ENCODE results near the gene EML1. TPM values are rescaled to one million over a fixed set of nuclear protein-coding genes. Genes with fewer than 3 reads are reported as not detected.

Gene EML1, protein sequence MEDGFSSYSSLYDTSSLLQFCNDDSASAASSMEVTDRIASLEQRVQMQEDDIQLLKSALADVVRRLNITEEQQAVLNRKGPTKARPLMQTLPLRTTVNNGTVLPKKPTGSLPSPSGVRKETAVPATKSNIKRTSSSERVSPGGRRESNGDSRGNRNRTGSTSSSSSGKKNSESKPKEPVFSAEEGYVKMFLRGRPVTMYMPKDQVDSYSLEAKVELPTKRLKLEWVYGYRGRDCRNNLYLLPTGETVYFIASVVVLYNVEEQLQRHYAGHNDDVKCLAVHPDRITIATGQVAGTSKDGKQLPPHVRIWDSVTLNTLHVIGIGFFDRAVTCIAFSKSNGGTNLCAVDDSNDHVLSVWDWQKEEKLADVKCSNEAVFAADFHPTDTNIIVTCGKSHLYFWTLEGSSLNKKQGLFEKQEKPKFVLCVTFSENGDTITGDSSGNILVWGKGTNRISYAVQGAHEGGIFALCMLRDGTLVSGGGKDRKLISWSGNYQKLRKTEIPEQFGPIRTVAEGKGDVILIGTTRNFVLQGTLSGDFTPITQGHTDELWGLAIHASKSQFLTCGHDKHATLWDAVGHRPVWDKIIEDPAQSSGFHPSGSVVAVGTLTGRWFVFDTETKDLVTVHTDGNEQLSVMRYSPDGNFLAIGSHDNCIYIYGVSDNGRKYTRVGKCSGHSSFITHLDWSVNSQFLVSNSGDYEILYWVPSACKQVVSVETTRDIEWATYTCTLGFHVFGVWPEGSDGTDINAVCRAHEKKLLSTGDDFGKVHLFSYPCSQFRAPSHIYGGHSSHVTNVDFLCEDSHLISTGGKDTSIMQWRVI
- 38.3 and 41.9 TPM in 2 replicates for total RNA-seq

DNA sequence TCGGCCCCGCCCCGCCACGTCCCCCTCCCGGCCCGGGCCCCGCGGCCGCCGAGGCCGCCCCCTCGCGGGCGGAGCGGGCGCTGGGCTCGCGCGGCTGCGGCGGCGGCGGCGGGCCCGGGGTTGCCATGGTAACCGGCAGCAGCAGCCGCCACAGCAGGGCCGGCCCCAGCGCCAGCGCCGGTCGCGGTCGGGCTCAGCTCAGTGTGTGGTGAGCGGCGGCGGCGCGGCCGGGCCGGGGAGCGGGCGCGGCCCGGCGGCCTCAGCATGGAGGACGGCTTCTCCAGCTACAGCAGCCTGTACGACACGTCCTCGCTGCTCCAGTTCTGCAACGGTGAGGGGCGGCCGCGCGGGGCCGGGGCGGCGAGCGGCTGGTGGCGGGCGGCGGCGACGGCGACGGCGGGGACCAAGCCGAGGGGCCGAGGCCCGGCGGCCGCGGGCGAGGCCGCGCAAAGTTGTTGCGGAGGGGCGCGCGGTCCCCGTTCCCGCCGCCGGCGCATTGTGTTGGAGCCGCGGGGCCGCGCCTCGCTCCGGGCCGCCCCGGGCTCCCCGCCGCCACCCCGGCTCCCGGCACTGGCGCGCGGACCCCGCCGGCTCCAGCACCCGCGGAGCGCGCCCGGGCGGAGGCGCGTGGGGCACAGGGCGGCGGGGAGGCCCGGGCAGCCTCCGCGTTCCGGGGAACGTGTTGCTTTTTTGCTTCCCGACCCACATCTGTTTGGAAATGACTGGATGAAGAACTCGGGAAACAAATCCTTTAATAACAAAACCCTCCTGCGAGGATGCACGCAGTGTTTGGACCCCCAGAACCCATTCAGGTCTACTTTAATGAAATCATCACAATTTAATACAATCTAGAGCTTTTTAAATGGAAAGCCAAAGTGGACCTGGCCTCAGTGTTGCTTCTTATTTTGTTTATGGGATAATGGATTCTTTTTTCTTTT lies at the start of gene EML1:
EML1 (plus strand) TSS at position 201 of the 938 bp plus-strand sequence; CDS start at position 265, 64 bp downstream.

Small RNA genes lying within 50 kb of the gene (small RNA-seq; reads per million reads assigned to genes)
- gene RNU1-47P, result not detected

Other genes with a start within 250 kb of the EML1 start
- gene CCDC85C, start 189.2 kb upstream of the EML1 start, total RNA-seq, result 2.9 and 4.7 TPM in 2 replicates
- gene HHIPL1, start 148.3 kb upstream of the EML1 start, total RNA-seq, result 17.9 and 35.0 TPM in 2 replicates
- 0.36 and 2.1 TPM in 2 replicates for gene CYP46A1, start 109.1 kb upstream of the EML1 start, total RNA-seq